GM18867 (cell line): Measurements from ENCODE around the gene DDX49.

Experiments
- ATAC-seq: cut with Tn5 transposase; IDR thresholded peaks from one replicate; pipeline ENCODE4 v1.9.1; 2021; ENCODE audit warnings: mild to moderate bottlenecking, moderate library complexity; ENCODE audit not compliant: unreplicated experiment

Gene DDX49, protein sequence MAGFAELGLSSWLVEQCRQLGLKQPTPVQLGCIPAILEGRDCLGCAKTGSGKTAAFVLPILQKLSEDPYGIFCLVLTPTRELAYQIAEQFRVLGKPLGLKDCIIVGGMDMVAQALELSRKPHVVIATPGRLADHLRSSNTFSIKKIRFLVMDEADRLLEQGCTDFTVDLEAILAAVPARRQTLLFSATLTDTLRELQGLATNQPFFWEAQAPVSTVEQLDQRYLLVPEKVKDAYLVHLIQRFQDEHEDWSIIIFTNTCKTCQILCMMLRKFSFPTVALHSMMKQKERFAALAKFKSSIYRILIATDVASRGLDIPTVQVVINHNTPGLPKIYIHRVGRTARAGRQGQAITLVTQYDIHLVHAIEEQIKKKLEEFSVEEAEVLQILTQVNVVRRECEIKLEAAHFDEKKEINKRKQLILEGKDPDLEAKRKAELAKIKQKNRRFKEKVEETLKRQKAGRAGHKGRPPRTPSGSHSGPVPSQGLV

DNA sequence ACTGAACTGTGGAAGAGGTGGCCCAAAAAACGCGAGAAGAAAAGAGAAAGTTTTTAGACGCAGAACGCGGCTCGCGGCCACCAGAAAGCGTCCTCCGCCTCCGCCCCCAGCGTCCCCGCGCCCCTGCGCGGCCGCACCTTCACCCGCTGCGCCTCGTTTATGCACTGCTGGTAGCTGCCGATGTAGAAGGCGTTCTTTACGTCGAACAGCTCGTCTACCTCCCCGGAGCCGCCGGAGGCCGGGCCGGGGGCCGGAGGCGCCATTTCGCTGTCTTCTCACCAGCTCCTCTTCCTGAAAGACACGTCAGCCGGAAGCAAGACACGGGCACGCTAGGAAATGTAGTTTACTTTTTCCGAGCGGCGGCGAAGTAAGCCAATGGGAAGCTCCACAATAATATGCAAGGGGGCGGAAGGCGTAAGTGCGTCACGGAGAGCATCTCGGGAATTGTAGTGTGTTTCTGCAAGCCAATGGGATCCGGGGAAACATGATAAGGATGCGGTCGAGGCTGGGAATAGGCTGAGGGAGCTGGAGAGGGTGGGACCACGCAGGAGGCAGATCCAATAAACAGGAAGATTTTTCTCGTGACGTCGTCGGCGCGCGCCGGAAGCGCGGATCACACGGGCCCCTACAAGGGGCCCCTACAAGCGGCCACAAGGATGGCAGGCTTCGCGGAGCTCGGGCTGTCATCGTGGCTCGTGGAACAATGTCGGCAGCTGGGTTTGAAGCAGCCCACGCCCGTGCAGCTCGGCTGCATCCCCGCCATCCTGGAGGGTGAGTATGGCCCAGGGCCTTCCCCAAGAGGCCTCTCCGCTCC lies at the start of gene DDX49, which contains the start of gene COPE:
DDX49 (plus strand) TSS at position 630 of the 814 bp plus-strand sequence; CDS start at position 657, 27 bp downstream.
COPE (minus strand) TSS at position 302 of the 814 bp plus-strand sequence; CDS start at position 263, 39 bp downstream.
- ATAC-seq, result peak; percentile 81

DNA sequence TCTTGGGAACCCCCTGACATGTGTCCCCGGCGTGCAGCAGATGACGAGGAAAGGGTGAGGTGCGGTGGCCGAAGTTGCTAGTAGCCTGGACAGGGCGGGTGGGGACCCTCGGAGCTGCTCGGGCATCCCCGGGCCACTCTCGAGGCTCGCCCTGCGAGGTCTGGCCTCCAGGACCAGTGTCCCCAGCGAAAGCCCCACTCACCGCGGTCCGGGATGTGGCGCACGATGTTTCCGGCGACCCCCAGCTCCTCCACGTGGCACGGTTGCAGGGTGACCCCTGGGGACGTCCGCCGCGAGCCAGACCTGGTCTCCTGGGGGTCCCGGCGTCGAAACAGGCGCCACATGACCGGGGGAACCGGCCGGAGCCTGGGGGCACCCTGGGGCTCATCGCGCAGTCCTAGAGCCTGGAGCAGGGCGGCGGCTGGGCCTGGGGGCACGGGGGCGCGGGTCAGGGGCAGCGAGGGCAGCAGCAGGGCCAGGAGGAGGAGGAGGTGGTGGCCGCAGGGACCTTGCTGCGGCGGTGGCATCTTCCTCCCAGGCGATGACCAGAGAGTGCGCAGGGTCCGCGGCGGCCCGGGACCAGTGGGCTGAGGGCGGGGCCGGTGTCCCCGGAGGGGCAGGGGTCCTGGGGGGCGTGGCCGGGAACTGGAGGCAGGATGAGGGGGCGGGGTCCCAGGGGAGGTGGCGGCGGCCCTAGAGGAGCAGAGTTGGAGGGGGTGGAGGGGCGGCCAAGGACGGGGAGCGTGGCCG lies 49.6 kb upstream of the DDX49 start:
- ATAC-seq, result no peak

DNA sequence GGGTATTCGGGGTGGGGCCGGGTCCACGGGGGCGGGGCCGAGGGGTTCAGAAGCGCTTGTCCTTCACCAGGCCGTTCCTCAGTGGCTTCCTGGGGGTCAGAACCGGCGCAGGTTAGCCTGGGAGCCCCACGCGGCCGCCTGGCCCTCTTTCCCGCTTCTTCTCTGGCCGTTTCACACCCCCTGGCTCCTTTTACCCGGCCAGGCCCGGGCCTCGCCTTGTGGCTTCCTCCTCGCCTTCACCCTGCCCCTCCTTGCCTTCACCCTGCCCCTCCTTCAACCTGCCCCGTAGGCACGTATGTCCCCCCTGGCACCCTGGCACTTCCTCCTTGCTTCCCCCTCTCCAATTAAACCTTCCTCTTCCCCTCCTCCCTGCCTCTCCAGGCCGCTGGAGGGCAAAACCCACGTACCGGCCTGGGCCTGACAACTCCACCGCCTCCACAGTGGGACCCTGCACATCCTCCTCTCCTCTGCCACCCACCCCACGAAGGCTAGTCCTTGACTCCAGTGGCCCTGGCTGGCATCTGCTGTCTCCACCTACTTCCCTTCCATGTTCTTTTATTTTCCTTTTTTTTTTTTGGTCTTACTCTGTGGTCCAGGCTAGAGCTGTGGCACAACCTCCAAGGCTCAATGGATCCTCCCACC lies 48.9 kb upstream of the DDX49 start:
- no peak for ATAC-seq

DNA sequence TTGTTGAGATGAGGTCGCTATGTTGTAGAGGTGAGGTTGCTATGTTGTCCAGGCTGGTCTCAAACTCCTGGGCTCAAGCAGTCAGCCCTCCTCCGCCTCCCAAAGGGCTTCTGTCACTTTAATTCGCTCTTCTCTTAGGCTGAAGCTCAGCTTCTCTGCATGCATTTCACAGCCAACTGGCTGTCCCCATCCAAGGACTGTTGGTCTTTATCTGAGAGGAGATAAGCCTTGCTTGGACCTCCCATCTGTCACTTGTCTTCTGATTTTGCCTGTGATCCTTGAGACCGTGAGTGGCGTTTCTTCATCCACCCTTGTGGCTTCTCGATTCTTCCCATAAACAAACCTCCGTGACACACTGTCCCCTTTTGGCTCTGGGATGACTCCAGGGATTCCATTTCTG lies 48.0 kb upstream of the DDX49 start:
- no peak for ATAC-seq

DNA sequence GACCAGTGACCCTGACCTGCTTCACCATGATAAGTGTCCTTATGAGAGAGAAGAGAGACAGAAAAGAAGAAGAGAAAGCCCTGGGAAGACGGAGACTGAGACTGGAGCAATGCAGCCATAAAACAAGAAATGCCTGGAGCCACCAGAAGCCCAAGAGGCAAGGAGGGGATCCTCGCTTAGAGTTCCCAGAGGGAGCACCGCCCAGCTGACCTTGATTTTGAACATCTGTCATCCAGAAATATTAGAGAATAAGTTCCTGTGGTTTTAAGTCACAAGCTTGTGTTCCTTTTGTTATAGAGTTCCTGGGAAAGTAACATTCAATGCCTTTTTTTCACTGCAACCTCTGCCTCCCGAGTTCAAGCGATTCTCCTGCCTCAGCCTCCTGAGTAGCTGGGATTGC lies 43.8 kb upstream of the DDX49 start:
- ATAC-seq, result no peak

DNA sequence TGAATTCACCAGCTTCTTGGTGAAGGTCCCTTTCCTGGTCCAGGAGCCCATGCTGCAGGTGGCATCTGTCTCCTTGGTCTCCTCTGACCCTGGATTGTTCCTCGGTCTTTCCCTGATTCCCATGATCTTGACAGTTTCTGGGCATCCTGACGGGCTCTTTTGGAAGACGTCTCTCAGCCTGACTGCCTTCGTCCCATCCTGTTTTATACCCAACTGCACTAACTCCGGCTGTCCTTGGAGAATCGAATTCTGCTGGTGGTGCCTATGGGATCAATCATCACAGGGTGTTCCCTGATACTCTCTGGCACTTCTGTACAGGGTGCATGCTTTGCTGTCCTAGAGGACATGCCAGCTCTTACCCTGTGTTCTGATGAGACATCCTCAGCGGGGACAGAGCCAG lies 42.6 kb upstream of the DDX49 start:
- no peak for ATAC-seq

DNA sequence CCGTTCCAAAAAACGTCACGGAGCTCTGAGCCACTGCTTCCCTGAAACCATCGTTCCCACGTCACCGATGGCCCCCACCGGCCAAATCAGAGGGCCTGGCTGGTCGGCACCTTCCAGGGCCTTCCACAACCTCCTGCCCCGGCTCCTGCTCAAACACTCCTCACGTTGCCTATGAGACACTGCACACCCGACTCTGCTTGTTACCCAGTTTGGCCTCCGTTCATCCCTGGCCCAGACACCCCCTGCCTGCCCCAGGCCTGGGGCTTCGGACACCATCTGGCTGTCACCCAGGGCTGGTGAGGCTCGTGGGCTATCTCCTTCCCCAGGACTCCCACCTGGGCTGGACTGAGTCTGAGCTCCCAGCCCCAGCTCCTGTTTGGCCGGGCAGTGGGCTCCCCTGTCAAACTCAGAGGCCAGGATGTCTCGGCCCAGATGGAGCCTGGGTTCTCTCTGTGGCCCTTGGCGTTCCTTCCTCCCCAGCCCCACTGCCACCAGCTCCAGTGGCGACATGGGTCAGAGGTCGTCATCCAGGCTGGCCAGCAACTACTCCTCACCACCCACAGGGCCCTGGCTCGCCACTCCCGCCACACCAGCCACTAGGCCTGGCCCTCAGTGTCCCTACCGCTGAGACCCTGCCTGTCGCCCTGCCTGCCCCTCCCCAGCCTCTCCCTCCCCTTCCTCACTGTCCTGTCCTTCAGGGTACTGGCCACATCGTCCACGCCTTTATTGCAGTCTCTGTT lies 41.3 kb upstream of the DDX49 start:
- no peak for ATAC-seq

DNA sequence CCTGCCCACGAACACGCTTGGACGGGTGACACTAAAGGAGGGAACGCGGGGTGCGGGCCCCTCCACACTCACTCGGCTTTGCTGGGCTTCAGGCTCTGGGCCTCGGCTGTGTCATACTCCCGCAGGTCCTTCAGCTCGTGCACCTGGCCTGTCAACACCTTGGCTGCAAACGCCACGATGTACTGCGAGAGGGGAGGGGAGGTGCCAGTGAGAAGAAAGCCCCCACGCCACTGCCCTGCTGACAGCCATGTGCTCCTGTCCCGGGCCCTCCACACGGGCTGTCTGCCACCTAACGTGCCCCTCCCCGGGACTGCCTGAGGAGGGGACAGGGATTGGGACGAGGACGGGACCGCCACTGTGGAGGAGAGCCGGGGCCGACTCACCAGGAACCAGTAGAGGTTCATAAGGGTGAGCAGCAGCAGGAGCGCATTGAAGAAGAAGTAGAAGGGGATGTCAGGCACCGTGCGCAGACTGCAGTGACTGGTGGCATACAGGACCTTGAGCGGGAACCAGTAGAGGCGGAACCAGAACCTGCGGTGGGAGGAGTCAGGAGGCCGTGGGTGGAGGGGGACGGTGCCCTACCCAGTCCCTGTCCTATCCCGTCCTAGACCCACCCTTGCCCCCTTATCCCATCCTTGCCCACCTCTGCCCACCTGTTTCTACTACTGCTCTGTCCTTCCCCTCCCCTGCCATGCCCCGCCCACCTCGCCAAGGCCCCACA lies 40.5 kb upstream of the DDX49 start:
- no peak for ATAC-seq

DNA sequence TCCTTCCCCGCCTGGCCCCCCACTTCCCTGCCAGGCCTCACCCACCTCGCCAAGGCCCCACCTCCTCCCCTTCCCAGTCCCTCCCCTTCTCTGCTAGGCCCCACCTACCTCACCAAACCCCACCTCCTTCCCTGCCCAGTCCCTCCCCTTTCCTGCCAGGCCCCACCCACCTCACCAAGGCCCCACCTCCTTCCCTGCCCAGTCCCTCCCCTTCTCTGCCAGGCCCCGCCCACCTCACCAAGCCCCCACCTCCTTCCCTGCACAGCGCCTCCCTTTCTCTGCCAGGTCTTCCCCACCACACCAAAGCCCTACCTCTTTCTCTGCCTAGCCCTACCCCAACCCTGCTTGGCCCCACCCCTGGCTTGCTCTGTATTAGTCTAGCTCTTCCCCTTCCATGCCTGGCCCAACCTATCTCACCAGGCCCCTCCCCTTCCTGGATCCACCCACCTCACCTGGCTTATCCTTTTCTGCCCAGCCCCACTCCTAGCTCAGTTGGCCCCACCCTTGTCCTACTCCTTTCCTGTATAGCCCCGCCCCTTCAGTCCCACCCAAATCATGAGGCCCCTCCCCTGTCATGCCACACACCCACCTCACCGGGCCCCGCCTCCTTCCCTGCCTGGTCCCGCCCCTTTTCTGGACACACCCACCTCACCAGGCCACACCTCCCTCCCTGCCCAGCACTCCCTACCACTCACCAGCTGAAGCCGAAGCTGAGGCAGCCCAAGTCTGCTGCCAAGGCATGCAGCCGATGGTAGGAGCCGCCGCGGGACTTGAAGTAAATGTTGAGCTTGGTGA lies 39.7 kb upstream of the DDX49 start:
- no peak for ATAC-seq

DNA sequence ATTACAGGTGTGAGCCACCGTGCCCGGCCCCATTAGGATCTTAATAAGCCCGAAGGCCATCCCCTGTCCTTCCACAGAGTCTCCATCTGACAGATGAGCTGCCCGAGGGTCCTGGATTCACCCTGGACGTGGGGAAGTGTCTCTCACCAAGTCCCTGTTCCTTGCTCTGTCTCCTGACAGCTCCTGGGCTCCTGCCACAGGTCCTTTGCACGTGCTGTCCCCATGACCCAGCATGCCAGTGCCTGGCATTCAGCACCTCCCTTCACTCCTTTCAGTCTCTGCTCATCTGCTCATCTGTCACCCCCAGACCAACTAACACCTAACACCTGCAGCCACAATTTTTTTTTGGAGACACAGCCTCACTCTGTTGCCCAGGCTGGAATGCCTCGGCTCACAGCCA lies 38.0 kb upstream of the DDX49 start:
- ATAC-seq, result no peak

DNA sequence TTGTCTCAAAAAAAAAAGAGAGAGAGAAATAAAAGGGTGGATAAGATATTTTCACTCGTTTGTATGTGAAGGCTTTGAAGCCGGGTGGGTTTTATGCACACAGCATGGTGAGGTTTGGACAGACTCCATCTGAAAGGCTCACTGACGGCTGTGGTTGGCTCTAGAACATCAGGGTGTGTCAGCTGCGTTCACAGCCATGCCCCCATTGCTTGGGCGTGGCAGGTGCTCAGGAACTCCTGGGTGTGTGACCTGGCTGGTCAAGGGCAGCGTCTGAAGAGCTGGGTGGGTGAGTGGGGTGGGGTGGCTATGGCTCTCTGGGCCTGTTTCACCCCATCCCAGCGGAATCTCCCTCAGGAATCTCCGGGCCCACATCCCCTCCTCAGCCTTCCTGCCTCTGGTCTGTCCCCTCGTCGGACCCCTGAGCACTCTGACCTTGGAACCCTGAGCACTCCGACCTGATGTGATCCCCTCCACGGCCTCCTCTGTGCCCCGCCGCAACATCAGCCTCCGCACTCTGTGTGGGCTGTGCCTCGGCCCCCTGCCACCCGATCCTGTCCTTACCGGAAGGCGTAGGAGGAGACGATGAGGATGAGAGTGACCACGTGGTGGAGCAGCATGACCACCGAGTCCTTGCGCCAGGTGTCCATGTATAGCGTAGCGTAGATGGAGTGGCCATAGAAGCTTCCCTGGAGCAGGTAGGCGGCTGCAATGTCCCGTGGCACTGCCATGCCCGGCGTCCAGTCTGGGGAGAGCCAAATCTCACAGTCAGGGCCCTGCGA lies 35.8 kb upstream of the DDX49 start:
- no peak for ATAC-seq

DNA sequence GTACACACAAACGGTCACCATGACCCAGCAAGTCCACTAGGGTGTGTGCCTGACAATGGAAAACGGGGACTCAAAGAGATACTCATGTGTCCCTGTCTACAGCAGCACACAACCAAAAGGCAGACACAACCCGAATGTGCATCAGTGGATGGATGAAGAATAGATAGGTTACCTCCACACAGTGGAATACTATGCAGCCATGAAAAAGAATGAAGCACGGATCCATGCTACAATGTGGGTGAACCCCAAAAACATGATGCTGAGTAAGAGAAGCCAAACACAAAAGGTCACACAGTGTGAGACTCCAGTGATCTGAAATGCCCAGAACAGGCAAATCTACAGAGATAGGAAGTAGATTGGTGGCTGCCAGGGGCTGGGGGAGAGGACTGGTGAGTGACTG lies 32.5 kb upstream of the DDX49 start:
- ATAC-seq, result no peak

DNA sequence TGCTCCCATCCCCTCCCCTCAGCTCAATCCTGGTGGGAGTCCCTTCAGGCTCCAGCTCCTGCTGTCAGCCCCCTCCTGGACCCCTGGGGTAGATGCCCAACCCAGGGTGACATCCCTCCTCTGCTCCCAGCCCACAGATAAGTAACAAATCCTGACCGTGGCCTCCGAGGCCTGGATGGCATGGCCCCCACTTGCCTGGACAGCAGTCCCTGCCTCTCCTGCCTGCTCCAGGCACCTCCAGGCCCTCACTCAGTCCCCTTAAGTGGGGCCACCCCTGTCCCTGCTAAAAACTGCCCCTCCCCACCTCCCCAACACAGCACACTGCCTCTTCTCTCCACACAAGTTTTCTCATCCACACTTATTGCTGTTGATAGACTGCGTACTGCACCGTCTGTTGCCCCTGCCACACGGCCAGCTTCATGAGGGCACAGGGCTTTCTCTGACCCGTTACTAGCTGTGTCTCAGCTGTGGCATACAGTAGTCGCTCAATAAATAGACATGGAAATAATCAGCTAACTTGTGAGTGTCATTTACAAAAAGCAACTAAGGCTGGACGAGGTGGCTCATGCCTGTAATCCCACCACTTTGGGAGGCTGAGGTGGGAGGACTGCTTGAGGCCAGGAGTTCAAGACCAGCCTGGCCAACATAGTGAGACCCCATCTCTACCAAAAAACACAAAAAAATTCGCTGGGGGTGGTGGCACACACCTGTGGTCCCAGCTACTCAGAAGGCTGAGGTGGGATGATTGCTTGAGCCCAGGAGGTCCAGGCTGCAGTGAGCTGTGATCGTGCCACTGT lies 29.4 kb upstream of the DDX49 start:
- no peak for ATAC-seq

DNA sequence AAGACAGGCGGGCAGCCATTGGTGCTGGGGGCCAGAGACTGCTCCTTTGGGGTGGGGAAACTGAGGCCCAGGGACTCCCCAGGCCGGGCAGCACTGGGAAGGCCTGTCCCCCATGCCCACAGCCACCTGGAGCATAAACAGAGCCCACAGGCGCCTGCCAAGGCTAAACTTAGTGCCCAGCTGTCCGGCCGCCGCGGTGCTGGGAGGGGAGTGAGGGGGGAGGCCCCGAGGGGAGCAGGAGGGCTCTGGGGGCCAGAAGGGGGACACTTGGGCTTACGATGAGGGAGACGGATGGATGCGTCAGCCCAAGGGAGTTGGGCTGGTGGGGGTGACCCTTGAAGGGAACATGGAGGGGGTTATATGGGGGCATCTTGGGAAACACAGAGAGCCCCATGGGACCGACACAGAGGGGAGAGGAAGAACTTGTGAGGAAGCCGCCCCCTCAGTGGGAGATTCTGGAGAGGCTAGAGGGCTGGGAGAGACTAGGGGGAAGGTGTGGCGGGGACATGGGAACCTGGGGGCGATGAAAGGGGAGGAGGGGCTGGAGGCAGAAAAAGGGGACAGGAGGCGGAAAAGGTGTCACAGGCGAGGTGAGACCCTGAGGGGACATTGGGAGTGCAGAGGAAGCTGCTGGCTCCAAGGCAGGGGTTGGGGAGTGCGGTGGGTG lies 25.8 kb upstream of the DDX49 start:
- no peak for ATAC-seq

DNA sequence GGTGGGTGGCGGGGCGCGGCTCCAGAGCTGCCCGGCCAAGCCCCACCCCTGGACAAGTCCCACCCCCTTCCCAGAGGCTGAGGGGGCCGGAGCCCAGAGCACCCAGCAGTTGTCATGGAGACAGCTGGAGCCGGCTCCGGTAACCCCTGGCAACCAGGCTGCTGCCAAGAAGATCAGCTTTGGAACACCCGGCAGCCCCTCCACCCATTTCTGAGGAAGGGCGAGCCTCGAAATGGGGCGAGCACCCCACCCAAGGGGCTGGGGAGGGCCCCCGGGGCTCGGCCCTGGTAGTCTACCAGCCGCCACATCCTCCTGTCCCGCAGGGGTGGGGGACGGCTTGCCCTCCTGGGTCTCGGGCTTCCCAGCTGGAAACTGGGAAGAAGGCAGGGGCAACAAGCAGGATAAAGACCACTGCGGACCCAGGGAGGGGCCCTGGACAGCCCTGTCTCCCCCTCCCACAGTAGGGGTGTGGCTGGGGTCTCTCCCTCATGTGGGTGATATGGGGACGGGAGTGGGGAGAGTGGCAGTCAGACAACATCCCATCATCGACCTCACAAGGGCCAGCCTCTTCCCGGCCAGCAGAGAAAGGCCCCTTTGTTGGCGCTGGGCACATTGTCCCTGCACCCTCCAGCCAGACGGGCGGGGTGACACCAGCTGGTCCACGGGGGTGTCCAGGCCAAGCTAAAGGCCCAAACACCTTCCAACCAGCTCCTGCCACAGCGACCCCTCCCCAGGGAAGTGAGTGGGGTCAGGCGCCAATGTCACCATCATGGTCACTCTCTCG lies 25.1 kb upstream of the DDX49 start:
- no peak for ATAC-seq
